IMR-90 (cell line): Measurements from ENCODE around the gene PHLDA2. TPM values are rescaled to one million over a fixed set of nuclear protein-coding genes. Genes with fewer than 3 reads are reported as not detected.

Experiments used
- ATAC-seq: fragments of 200-7000 bp; cut with Tn5 transposase; 2 replicates; pipeline ENCODE4 v1.9.1; 2020; ENCODE audit warnings: low read depth, mild to moderate bottlenecking, moderate library complexity
- BruUV-seq: library from RNA; stranded (reverse); fragments of 400-500 nt; replicated peaks from 2 replicates; lab custom pipeline; 2021; lab: Mats Ljungman, UMichigan
- CTCF ChIA-PET: fragments of 300-600 bp; formaldehyde crosslinking; extraction: SDS; loops from one replicate; lab custom pipeline; 2021; ENCODE audit warnings: antibody characterized with exemption; lab: Yijun Ruan, JAX
- POLR2A ChIA-PET: fragments of 300-600 bp; sonication (Branson Sonifier 250); formaldehyde crosslinking; loops from one replicate; lab custom pipeline; 2022; ENCODE audit warnings: antibody characterized with exemption; ENCODE audit not compliant: unreplicated experiment; lab: Charles Lee
- DNase-seq: peaks from one replicate; pipeline ENCODE4 v3.0.0; 2013
- H2AFZ ChIP-seq: replicated peaks from 2 replicates; pipeline ENCODE3; 2013; ENCODE audit warnings: low read length, mild to moderate bottlenecking; ENCODE audit not compliant: poor library complexity
- H2AK5ac ChIP-seq: 2 replicates; pipeline ENCODE4 v1.6.1; 2013; ENCODE audit warnings: low read depth, low read length, inconsistent platforms
- H2AK9ac ChIP-seq: replicated peaks from 2 replicates; pipeline ENCODE3; 2013; ENCODE audit warnings: mild to moderate bottlenecking, low read depth, low read length, moderate library complexity; ENCODE audit not compliant: poor library complexity
- H2BK120ac ChIP-seq: 2 replicates; pipeline ENCODE4 v1.6.1; 2013; ENCODE audit warnings: low read depth, low read length, inconsistent platforms
- H2BK15ac ChIP-seq: 3 replicates; pipeline ENCODE4 v1.6.1; 2013; ENCODE audit warnings: low read depth, low read length, inconsistent platforms
- H2BK20ac ChIP-seq: 2 replicates; pipeline ENCODE4 v1.6.1; 2013; ENCODE audit warnings: low read depth, mild to moderate bottlenecking, inconsistent platforms, low read length, moderate library complexity
- H2BK5ac ChIP-seq: 2 replicates; pipeline ENCODE4 v1.6.1; 2013; ENCODE audit warnings: mild to moderate bottlenecking, low read depth, low read length, inconsistent platforms; ENCODE audit not compliant: poor library complexity, severe bottlenecking
- H3K14ac ChIP-seq: replicated peaks from 2 replicates; pipeline ENCODE4 v1.6.1; 2013; ENCODE audit warnings: low read depth, low read length, inconsistent platforms
- H3K18ac ChIP-seq: 2 replicates; pipeline ENCODE4 v1.6.1; 2013; ENCODE audit warnings: low read depth, low read length, control low read depth
- H3K23ac ChIP-seq: 2 replicates; pipeline ENCODE4 v1.6.1; 2013; ENCODE audit warnings: low read depth, low read length, inconsistent platforms
- H3K27ac ChIP-seq: 2 replicates; pipeline ENCODE4 v1.5.1; 2013; ENCODE audit warnings: mild to moderate bottlenecking, control low read depth, low read length; ENCODE audit not compliant: insufficient read depth
- H3K27me3 ChIP-seq: 2 replicates; pipeline ENCODE4 v1.6.1; 2013; ENCODE audit warnings: low read length; ENCODE audit not compliant: control insufficient read depth, insufficient read depth
- H3K36me3 ChIP-seq: 2 replicates; pipeline ENCODE4 v1.6.1; 2013; ENCODE audit warnings: low read length, mixed read lengths; ENCODE audit not compliant: control insufficient read depth, insufficient read depth
- H3K4ac ChIP-seq: 2 replicates; pipeline ENCODE4 v1.6.1; 2013; ENCODE audit warnings: low read depth, low read length, inconsistent platforms
- H3K4me1 ChIP-seq: 2 replicates; pipeline ENCODE4 v1.6.1; 2013; ENCODE audit warnings: low read length, mixed read lengths; ENCODE audit not compliant: control insufficient read depth, insufficient read depth
- H3K4me2 ChIP-seq: 2 replicates; pipeline ENCODE4 v1.6.1; 2013; ENCODE audit warnings: low read depth, mild to moderate bottlenecking, control low read depth, low read length, moderate library complexity
- H3K4me3 ChIP-seq: 2 replicates; pipeline ENCODE4 v1.5.1; 2013; ENCODE audit warnings: low read depth, mild to moderate bottlenecking, control low read depth, low read length, moderate library complexity; ENCODE audit not compliant: insufficient read depth
- H3K56ac ChIP-seq: 2 replicates; pipeline ENCODE4 v1.6.1; 2013; ENCODE audit warnings: low read length, inconsistent platforms; ENCODE audit not compliant: insufficient read depth; ENCODE audit errors: extremely low read depth
- H3K79me1 ChIP-seq, 2 experiments: 2 replicates each; pipeline ENCODE4 v1.6.1; 2013; ENCODE audit warnings: low read length in 2 of 2, inconsistent platforms in 1 of 2, low read depth in 1 of 2
- H3K9ac ChIP-seq: 2 replicates; pipeline ENCODE4 v1.6.1; 2013; ENCODE audit warnings: low read depth, low read length, control low read depth
- H3K9me1 ChIP-seq: 2 replicates; pipeline ENCODE4 v1.6.1; 2013; ENCODE audit warnings: low read length, inconsistent platforms; ENCODE audit not compliant: insufficient read depth
- H3K9me3 ChIP-seq: 2 replicates; pipeline ENCODE4 v1.6.1; 2013; ENCODE audit warnings: low read length; ENCODE audit not compliant: control insufficient read depth, insufficient read depth
- H4K20me1 ChIP-seq: 2 replicates; pipeline ENCODE4 v1.6.1; 2013; ENCODE audit warnings: low read length, inconsistent platforms; ENCODE audit not compliant: insufficient read depth
- H4K5ac ChIP-seq: 2 replicates; pipeline ENCODE4 v1.6.1; 2013; ENCODE audit warnings: mild to moderate bottlenecking, low read depth, low read length, control low read depth
- H4K8ac ChIP-seq, 2 experiments: 2 replicates each; pipeline ENCODE4 v1.6.1; 2013; ENCODE audit warnings: low read depth in 2 of 2, low read length in 2 of 2, control low read depth in 1 of 2, inconsistent platforms in 1 of 2
- H4K91ac ChIP-seq: 2 replicates; pipeline ENCODE4 v1.6.1; 2013; ENCODE audit warnings: low read depth, low read length, inconsistent platforms; ENCODE audit not compliant: insufficient read depth
- FOS ChIP-seq: fragments of 150-350 bp; IDR thresholded peaks from 2 replicates; pipeline ENCODE4 v1.6.1; 2016; ENCODE audit warnings: low read depth, low read length
- NFE2L2 ChIP-seq: fragments of 150-350 bp; IDR thresholded peaks from 2 replicates; pipeline ENCODE4 v1.6.1; 2016; ENCODE audit warnings: low read depth, mild to moderate bottlenecking, low read length
- RFX5 ChIP-seq: IDR thresholded peaks from 2 replicates; pipeline ENCODE4 v1.8.0; 2012; ENCODE audit warnings: low read depth, mild to moderate bottlenecking, low read length, moderate library complexity
- USF2 ChIP-seq: fragments of 150-350 bp; IDR thresholded peaks from 2 replicates; pipeline ENCODE4 v1.6.1; 2017; ENCODE audit warnings: mild to moderate bottlenecking, antibody characterized with exemption, low read length, low read depth
- WGBS, 2 experiments: methylation state at CpG; one replicate each; pipeline versions ENCODE4 v1.1.5 to v1.1.7; 2013; ENCODE audit warnings: missing lambda C conversion rate in 2 of 2; ENCODE audit not compliant: insufficient read length in 1 of 2; ENCODE audit errors: extremely low coverage in 2 of 2; 5-methylcytosine and 5-hydroxymethylcytosine counted together
- dilution Hi-C: fragments of 300-500 bp; cut with HindIII; formaldehyde crosslinking; loops from one replicate; pipeline ENCODE4 v1.14.3; 2018; ENCODE audit warnings: low sequenced_read_pairs; ENCODE audit not compliant: unreplicated experiment
- in situ Hi-C: fragments of 300-500 bp; cut with MboI; formaldehyde crosslinking; loops from 3 replicates; pipeline ENCODE4 v1.14.3; 2019; ENCODE audit warnings: low sequenced_read_pairs, inconsistent platforms, mixed read lengths
- intact Hi-C: fragments of 100-400 bp; cut with micrococcal nuclease; formaldehyde crosslinking; loops from 2 replicates; pipeline ENCODE4 v1.10.0; 2022
- polyA plus RNA-seq, 3 experiments: library from polyadenylated mRNA; depleted of rRNA; stranded (reverse); fragments of >200 nt; gene quantifications; 2 replicates each; pipeline ENCODE4 v1.2.3, GENCODE V29; 2012; ENCODE audit warnings: low replicate concordance in 1 of 3
- total RNA-seq: library from RNA; depleted of rRNA; stranded (reverse); fragments of >200 nt; gene quantifications from 2 replicates; pipeline ENCODE4 v1.2.3, GENCODE V29; 2012

The PHLDA2 gene
- total and polyA plus RNA-seq, 2 of the 4 experiments (the other 2 are of a cell fraction) = 3.8 to 89.0 TPM

GRCh38 chr11:2924821-2925675 lies 4.2 kb downstream of the PHLDA2 start:
- CTCF ChIA-PET = no interaction called here
- ATAC-seq = no peak
- Histone ChIP-seq H3K4me1 (peaks cover 11% of the 10 kb centered on the region), H3K14ac (no peak overlapping the region), H3K9me3 (no peaks in the 10 kb centered on the region), H2BK120ac (no peak overlapping the region), H4K8ac (no peak overlapping the region), H3K36me3 (no peaks in the 10 kb centered on the region), H2BK5ac (no peak overlapping the region), H3K9ac (no peak overlapping the region), H3K56ac (no peak overlapping the region), H2BK20ac (no peak overlapping the region), H4K20me1 (peaks cover 23% of the 10 kb centered on the region), H3K27me3 (no peaks in the 10 kb centered on the region), H3K79me1 (peaks cover 6 to 31% of the 10 kb centered on the region in 2 experiments; a peak in 3 of 4 replicates), H2AK5ac (no peak overlapping the region), H2AK9ac (no peak overlapping the region), H3K9me1 (peaks cover 13% of the 10 kb centered on the region), H4K91ac (no peak overlapping the region), H3K4me2 (no peak overlapping the region), H3K4me3 (no peak overlapping the region), H4K5ac (no peak overlapping the region), H2BK15ac (no peak overlapping the region), H2AFZ (no peak overlapping the region), H3K27ac (no peak overlapping the region), H3K18ac (no peak overlapping the region), H3K4ac (no peak overlapping the region), H3K23ac (no peak overlapping the region)
- WGBS, 2 experiments = 99% methylated on average over 15 of the region's 30 CpGs; no CpG with 5 or more reads in 1 of the 2 experiments
- TF ChIP-seq FOS = no peak
- TF ChIP-seq RFX5 = no peak
- no peak for TF ChIP-seq NFE2L2
- TF ChIP-seq USF2 = no peak
- intact Hi-C loops = no loop called here
- dilution Hi-C loops = no loop called here
- in situ Hi-C loops = no loop called here
- POLR2A ChIA-PET = interaction anchor here (0.6 kb wide), 1 partner anchor 459 kb away, joined by 10 read pairs; no protein-coding TSS in a partner anchor
- DNase-seq = no peak
- BruUV-seq = no TSS peak
